GM21576 (cell line): ENCODE results near the gene SDF4.

ENCODE experiments used
- ATAC-seq: cut with Tn5 transposase; IDR thresholded peaks from one replicate; pipeline ENCODE4 v1.9.1; 2021; ENCODE audit warnings: mild to moderate bottlenecking, moderate library complexity; ENCODE audit not compliant: unreplicated experiment

SDF4 gene

DNA sequence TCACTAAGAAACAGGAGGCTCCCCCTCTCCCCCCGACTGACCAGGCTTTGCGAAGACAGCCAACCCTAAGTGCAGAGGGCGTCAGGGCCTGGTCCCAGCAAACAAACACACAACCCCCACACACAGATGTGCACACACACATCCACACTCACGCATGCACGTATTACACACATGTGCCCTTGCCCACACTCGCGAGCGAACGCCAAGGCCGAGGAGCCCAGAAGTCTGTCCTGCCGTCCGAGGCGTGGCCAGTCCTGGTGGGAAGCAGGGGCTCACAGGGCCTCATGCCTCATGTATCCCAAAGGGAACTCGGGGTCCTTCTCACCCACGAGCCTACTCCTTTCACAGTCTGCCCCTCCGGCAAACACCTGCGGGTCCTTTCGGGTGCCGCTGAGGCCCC is 2.0 kb downstream of the SDF4 start:
- ATAC-seq = no peak

GRCh38 chr1:1228596-1229321 is 3.0 kb downstream of the SDF4 start:
- no peak for ATAC-seq

- no peak for ATAC-seq
Observed at GRCh38 chr1:1228187-1228586, 3.6 kb downstream of the SDF4 start.

- ATAC-seq = no peak
Observed at GRCh38 chr1:1227386-1227785, 4.4 kb downstream of the SDF4 start.

DNA sequence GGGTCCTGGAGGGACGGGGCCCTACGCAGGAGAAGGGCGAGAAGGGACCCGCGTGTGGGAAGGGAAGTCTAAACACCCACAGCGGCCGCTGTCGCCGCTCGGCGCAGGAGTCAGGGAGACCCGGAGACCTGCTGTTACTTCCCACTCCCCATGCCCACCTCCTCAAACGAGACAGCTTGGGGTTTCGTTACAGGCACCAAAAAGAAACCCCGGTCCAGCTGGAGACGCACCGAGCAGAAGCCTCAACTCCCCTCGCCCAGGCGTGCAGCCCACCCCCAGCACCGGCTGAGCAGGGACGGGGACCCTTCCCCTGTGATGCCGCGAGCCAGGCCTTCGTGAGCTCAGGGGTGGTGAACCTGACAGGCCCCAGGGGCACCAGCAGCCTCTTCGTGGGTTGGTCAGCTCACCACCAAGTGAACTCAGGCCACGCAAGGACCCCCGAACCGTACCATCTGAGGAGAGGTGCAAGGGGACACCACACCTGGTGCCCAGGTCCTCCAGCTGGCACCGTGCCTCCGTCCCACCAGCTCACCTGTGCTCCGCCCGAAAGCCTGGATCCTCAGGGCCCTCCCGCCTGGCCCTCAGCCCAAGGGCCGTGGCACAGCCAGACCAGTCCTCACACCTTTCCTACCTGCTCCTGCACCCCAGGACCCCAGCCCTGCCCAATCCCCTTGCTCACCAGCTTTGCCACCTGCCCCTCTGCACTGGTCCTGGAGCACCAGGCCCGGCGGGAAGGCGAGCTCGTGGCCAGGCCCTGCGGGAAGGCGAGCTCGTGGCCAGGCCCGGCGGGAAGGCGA is 5.0 kb downstream of the SDF4 start:
- no peak for ATAC-seq

- no peak for ATAC-seq
Observed at GRCh38 chr1:1225913-1226312, 5.9 kb downstream of the SDF4 start.

GRCh38 chr1:1225238-1225845 is 6.5 kb downstream of the SDF4 start:
- ATAC-seq = no peak

DNA sequence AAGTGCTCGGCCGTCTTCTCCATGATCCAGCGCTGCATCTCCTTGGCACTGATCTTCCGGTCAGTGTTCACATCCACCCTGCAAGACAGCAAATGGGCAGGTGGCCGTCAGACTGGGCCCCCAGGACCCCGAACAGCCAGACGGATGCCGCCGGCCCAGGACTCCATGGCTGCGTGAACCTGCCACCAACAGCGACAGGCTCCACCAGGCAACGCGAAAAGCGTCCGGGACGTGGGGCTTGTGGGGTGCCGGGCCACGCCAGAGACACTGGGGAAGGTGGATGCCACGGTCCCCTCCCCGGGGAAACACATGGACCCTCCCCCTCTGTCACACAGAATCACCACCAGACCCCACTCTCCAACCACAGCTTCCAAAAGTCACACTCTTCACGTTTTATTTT is 7.9 kb downstream of the SDF4 start:
- no peak for ATAC-seq

GRCh38 chr1:1223321-1223720 is 8.5 kb downstream of the SDF4 start:
- ATAC-seq = no peak

- ATAC-seq = no peak
Observed at GRCh38 chr1:1222575-1223225, 9.1 kb downstream of the SDF4 start.

DNA sequence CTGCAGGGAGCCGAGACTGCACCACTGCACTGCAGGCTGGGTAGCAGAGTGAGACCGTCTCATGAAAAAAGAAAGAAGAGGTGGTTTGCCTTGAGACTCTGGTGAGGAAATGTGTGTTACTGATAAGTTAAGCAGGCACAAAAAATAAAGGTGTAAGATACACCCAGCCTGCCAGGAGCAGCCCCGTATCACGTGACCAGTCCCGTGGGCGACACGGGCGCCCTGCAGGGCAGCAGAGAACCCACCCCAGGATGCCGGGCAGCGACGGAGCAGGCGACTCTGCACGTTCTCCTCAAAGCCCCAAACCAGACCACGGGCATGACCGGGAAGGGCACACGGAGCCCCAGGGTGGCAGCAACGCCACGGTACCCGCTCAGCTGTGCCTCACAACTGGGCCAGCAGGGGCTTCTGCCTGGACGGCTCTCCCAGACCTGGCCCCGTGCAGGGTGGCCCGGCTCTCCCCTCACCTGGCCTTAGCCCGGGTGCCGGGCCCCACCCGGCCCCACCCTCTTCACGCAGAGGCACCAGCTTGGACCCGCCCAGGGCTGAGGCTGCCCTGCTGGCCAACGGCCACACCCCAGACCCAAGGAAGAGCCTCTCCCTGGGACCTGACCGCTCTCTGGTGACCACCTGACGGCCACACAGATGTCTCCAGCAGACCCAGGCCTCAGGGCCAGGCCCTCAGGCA is 9.8 kb downstream of the SDF4 start:
- no peak for ATAC-seq

- no peak for ATAC-seq
Observed at GRCh38 chr1:1220197-1220596, 11.6 kb downstream of the SDF4 start.

DNA sequence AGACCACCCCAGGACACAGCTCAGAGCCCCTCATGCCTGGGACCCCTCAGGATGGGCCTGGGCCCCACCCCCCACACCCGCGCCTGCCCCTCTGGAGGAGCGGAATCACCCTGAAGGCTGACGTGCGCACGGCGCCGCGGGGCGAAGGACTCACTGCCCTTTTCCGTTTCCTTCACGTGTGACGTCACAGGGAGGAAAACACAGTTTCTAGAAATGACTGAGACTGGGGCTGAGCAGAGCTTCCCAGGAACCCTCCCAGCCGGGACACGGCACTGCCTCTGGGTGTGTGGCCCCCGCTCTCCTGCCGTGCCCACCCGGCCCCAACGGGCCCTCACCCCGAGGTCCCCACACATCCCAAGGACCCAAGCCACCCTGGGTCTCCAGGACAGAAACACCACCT is 12.5 kb downstream of the SDF4 start:
- ATAC-seq = no peak

GRCh38 chr1:1218524-1219200 is 13.1 kb downstream of the SDF4 start:
- ATAC-seq = no peak

GRCh38 chr1:1217621-1218523 is 13.9 kb downstream of the SDF4 start:
- ATAC-seq = no peak

DNA sequence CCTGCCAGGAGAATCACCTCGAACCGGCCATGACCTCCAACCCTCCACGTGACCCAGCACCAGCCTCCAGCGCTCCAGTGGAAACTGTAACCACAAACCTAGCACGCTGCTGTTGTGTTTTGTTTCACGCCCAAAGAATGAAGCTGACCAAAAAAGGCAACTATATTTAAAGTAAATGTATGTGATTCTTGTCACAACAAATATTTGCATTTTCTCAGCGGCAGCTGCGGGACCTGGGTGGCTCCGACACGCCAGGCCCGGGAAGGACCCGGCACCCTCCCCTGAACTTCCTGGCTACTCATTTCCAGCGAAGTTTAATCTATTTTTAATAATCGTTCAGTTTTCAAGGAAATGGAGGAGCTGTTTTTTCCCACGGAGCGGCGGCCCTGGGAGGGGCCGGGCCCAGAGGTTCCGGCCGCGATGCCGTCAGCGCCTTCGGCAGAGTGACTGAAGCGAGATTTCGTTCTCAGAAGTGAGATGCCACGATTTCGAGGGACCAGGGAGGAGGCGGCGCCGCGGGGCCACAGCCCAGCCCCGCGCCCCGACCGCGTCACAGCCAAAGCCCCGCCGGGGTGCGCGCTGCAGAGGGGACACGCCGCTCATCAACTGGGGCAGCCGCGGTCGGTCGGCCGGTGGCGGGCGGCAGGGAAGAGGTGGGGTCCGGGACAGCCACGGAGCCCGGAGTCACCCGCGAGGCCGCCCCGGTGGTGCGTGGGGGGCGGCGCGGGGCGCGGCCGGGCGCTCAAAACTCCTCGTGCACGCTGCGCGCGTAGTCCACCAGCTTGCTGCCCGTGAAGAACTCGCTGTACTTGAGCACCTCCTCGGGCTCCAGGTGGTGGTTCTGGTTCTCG is 14.8 kb downstream of the SDF4 start:
- no peak for ATAC-seq

DNA sequence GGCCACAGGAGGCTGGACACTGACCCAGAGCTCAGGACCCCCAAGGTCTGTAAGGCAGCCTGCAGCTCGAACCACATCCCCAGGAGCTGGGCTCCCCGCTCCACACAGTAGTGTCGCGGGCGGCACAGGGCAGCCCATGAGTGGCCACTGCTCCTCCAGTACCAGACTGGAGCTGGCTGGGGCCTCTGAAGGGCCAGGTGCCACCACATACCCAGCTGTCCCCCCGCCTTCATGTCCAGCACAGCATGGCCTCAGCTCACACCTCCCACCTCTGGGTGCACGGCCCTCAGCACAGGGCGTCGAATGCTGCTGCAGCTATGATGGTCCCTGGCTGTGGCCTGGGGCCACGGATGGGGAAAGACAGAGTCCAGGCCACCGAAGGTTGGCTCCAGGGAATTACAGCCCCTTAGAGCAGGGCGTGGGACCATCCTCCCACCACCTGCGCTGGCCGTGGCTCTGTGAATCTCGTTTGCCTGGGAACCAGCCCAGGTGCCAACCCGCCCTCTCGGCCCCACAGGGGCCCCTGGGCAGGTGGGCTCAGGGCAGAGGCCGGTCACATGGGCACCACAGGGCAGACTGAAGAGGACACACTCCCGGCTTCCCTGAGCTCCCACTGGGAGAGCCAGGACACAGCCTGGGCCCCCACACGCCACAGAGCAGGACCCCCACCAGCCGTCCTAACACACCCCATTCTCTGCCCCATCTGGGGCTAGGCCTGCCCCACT is 15.8 kb downstream of the SDF4 start:
- no peak for ATAC-seq
